Measurements from ENCODE around the gene RMND1.
"Not testable (repeated sequence)": the region's sequence is repeated elsewhere in the genome, so short reads cannot be mapped to it uniquely, and the experiment has no call there.

Gene RMND1

GRCh38 chr6:151413372-151414145 lies 38.4 kb downstream of the RMND1 start:
- DNase-seq, result no peak

GRCh38 chr6:151412909-151413308 lies 39.0 kb downstream of the RMND1 start:
- DNase-seq, result no peak

DNA sequence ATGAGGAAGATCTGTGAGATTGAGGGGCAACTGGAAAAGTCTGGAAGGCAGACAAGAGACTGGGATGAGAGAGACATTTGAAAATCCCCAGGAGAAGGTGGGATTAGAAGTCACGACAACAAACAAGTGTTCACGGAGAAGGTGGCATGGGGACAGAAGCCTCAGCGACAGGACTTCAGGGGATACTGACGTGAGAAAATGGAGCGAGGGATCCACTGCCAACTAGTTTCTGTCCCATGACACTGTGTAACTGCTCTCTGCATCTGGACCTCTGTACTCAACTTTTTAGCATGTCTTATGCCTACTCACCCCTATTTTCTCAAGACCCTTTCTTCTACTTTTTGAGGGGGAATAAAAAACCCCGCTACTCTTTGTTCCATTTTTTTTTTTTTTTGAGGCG lies 42.2 kb downstream of the RMND1 start:
- DNase-seq, result no peak

DNA sequence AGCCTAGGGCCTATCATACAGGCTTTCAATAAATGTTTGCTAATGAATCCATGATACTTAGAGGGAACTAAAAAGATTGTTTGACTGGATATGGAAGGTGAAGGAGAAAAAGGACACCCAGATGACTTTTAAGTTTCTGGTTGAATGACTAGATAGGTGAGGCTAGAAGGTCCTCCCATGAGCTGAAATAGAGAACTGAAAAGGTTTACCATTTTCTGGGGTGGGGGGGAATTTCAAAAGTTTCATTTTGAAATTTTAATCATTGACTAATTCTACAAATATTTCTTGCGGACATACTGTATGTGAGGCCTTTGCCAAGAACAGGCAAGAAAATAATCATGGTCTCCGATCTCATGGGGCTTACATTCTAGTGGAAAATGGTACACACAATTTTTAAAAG lies 42.7 kb downstream of the RMND1 start:
- no peak for DNase-seq

DNA sequence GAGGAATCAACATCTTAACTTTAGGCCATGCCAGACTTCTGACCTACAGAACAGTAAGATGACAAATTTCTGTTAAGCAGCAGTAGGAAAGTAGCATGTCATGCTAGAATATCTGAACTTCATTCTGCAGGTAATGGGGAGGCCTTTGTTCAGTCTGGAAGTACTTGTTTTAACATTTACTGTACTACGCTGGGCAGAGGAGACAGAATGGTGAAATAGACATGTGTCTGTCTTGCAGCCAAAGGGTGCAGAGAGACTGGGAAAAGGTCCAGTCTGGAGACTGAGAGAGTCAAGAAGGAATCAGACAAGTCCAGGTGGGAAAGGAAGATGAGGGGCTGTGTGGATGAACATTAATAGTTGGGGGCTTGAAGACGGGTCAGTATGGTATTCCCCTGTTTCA lies 43.1 kb downstream of the RMND1 start:
- DNase-seq, result no peak

- DNase-seq, result no peak
Measured at GRCh38 chr6:151403919-151404308, 48.0 kb downstream of the RMND1 start.

DNA sequence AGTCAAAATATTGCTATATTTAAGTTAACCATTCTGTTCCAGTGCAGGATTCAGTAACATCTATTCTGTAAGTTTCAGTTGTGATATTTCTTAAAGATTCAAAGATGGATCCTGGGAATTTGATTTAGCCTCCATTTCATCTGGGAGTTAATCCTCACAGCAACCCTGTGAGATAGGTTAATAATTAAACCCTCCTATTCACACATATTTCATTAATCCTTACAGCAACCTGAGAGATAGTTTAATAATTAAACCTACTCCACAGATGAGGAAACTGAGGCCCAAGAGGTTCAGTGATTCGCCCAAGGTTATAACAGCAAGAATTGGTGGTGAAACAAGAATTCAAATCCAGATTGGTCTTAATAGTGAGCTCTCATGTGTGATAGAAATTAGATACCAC lies 49.7 kb downstream of the RMND1 start:
- DNase-seq, result no peak

DNA sequence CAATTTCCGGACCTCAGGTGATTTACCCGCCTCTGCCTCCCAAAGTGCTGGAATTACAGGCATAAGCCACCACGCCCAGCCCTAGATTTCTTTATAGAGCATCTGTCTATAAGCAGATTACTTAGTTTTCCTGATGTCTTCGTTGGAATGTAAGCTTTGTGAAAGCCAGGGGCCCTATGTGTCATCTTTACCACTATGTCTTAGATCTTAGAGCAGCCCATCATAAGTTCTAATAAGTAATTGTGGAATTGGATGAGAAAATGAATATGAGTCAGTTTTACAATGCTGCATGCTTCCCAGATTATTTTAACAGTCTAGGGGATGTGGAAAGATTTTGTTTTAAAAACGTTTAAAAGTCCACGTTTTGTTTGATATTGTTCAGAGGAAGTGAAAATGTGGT lies 51.5 kb downstream of the RMND1 start:
- DNase-seq, result no peak

- no peak for DNase-seq
Measured at GRCh38 chr6:151399679-151400078, 52.2 kb downstream of the RMND1 start.

- DNase-seq, result no peak
Measured at GRCh38 chr6:151393410-151393809, 58.5 kb downstream of the RMND1 start.

GRCh38 chr6:151392427-151392826 lies 59.5 kb downstream of the RMND1 start:
- DNase-seq, result no peak

DNA sequence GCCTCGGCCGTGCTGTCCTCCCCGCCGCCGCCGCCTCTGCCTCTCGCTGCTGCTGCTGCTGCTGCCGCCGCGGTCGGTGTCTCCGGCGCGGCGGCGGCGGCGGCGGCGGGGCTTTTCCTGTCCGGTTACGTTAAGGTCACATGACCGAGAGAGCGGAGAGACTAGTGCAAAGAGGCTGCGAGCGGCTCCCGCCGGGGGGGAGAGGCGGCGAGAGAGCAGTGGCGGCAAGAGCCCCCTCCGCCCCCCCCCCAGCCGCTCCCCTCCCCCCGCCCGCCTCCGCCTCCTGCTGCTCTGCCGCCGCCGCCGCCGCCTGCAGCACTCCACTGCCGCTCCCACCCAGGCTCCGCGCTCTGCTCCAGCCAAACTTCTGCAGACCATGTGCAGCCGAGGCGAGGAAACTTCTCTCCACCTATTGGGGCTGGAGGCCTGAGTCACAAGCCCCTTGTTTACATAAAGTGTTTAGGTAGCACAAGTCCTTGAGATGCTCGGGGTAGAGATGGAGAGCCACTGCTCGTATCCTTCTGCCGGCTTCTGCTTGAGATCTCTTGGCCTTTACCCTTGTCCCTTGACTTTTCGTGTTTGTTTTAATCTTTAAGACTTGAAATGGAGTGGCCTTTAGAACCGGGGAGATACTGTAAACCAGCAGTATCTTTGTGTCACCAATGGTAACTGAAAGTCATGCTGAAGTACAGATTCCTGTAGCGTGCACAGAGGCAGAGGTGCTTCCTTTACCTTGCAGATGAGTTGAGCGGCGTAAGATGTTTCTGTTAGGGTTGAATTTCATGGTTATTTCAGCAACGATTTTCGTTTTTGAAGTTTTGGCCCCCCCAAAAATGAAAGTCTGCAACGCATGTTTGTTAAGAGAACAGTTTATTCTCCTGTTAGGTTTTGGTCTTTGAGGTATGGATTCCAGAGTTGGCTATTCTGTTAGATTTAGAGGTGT lies 60.2 kb downstream of the RMND1 start, which contains the start of gene ZBTB2:
Gene ZBTB2, minus strand, starts transcription at position 89 of the 943 bp plus-strand sequence. CDS start 17,922 bp downstream, outside the sequence.
- peak; percentile 33 for DNase-seq

GRCh38 chr6:151390851-151391470 lies 61.0 kb downstream of the RMND1 start:
- DNase-seq, result peak; percentile 29

DNA sequence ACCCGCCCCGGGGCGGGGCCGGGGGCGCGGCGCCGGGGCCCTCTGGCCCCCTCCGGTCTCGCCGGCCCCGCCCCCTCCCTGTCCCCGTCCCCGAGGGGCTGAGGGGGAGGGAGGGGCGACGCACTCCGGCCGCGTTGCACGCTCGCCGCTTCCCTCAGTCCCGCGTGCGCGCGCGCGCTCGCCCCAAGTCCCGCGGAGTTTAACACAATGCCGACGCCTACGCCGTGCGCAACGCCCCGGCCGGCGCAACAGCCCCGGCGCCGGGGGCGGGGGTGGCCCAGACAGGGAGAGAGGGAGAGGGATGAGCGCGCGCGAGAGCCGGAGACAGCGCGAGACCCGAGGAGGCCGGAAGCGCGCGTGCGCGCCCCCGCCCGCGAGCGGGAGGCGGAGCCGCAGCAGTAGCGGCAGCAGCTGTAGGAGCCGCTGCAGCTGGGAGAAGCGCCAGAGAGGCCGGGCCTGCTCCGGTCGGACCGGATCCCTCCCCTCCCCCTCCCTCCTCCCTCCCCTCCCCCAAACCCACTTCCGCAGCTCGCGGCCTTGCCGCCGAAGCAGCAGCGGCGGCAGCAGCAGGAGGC lies 61.6 kb downstream of the RMND1 start:
- DNase-seq, result peak; percentile 85

GRCh38 chr6:151389618-151390275 lies 62.2 kb downstream of the RMND1 start:
- no peak for DNase-seq

DNA sequence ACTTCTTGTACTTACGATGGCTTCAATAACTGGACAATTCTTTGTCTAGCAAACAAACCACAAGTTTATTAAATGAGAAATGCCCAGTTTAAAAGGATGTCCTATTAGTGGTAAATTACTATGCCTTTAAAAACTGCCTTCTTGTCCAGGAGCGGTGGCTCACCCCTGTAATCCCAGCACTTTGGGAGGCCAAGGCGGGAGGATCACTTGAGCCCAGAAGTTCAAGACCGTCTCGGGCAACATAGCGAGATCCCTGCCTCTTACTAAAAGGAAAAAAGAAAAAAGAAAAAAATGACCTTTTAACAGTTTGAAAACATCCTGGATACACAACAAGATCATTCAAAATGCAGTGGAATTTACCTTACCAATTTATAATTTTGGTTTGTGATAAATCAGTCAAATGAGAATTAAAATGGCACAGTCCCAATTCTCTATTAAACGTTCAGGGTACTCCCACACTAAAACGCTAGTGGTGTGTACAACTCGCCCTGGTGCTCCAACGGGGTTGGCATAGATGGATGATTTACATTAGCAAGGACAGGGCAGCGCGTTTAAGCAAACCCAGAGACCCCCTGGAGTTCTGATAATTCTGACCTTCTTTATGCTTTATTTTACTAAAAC lies 62.8 kb downstream of the RMND1 start:
- DNase-seq, result no peak

GRCh38 chr6:151388236-151388635 lies 63.7 kb downstream of the RMND1 start:
- DNase-seq, result no peak

DNA sequence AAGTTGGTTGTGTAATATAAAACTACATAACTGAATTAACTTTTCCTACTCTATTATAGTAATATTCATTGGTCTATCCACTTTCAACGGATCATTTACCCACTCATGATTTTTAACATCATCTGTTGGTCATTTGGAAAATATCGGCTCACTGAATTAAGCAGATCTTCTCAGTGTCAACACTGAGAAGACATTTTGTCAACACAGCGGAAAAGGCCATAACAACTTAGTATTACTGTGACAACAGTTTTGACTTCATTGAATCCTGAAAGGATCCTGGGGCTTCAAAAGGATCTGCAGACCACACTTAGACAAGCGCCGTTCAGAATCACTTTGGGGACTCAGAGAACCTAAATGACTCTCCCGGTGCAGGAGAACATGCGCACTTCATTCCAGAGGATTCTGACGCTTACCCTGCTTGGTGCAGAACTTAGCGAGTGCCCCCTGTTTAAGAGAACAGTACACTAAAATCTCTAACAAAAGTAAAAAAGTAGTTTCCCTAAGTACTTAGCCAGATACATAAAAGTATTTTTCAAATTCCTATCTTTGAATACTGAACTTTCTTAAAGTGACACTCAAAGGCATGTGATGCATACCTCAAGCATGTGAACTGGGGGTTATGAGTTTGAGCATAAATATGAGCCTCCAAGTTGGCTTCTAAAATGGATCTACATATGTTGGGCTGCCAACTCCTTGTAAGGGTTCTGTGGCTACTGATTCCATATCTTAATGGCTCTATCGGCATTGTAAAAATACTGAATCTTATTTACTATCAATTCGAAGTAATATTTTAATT lies 64.6 kb downstream of the RMND1 start:
- DNase-seq, result no peak

GRCh38 chr6:151385177-151385576 lies 66.7 kb downstream of the RMND1 start:
- DNase-seq, result no peak

- no peak for DNase-seq
Measured at GRCh38 chr6:151384151-151384550, 67.8 kb downstream of the RMND1 start.

DNA sequence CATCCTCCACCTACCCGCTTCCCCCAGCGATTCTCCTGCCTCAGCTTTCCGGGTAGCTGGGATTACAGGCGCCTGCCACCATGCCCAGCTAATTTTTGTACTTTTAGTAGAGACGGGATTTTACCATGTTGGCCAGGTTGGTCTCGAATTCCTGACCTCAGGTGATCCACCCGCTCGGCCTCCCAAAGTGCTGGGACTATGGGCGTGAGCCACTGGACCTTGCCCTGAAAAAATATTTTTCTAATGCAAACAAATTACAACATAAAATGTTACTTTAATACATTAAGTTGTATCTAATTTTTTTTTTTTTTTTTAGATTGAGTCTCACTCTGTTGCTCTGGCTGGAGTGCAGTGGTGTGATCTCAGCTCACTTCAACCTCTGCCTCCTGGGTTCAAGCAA lies 69.3 kb downstream of the RMND1 start:
- DNase-seq, result not testable (repeated sequence)
